ENCODE measurements around the gene SPTBN2.

Gene SPTBN2

DNA sequence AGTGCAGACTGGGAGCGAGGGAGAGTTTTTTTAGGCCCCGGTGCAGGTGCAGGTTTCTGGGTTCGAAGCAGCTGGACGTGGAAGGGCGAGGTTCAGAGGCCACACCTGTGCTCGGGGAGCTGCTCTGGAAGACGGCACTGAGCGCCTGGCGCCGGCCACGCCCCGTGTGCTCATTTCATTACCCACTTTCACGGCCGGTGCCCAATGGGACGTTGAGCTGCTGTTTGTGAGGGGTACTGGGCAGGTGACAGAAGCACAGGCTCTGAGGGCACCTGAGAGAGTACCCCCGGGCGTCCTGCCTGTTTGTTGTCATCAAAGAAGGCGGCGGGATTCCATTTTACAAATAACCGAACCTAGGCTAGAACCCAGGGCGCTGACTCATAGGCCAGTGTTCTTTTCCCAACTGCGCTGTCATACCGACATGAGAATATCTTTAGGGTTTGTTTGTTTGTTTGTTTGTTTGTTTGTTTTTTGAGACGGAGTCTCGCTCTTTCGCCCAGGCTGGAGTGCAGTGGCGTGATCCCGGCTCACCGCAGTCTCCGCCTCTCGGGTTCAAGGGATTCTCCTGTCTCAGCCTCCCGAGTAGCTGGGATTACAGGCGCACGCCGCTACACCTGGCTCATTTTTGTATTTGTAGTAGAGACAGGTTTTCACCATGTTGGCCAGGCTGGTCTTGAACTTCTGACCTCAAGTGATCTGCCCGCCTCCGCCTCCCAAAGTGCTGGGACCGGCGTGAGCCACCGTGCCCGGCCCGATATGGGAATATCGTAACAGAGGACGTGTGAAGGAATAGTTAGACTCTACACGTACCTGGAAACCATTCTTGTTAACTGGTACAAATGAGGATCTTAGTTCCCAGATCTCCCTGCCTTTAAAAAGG is 16.6 kb upstream of the SPTBN2 start:
- TF ChIP-seq SPI1 (IDR thresholded peaks at IDR 0.05; ENCODE audit: low read depth, low read length): no peak
- TF ChIP-seq POU2F2 (IDR thresholded peaks at IDR 0.05; ENCODE audit: low read depth, low read length): no peak
- TF ChIP-seq POLR2A (IDR thresholded peaks at IDR 0.05; ENCODE audit: low read depth, low read length): no peak
- TF ChIP-seq POLR2AphosphoS5 (IDR thresholded peaks at IDR 0.05; ENCODE audit: low read depth, low read length): no peak
- TF ChIP-seq TAF1 (IDR thresholded peaks at IDR 0.05; ENCODE audit: low read depth, low read length): no peak
- DNase-seq (ENCODE audit: insufficient read length, low spot score) (peak; percentile 53), FAIRE-seq (peak; percentile 48)

DNA sequence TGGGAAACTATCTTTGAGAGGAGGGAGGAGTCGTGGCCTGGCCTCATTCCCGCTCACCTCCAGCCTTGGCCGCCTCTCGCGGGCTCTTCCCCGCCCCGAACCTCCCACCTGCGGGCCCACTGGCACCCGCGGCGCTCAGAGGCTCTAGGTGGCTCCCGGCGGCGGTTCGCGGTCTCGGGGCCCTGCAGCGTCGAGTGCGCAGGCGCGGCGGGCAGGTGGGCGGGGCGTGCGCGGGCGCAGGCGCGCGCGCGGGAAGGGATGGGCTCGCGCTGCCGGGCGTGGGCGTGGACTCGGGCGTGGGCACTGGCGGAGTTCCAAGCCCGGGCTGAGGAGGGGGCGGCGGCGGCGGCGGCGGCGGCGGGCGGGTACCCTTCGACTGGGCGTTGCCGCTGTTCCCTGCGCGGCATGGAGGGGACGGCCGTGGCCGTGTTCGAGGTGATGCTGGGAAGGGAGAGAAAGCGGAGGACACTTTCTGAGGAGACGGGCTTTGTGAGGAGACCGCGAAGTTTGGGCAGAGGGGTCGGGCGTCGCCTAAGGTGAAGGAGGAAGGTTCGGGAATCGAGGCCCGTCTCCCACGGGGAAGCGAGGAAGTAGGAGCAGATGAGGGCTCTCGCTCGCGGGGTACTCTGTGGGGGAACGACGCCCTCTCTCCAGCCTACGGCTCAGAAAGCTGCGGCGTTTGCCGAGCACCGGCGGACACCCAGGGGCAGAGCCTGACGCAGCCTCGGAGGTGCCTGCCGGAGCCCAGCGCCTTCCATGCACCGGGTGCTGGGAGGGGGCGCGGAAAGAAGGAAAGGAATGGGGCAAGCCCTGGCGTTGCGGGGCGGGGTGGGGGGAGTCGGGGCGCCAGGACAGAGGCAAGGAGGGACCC is 15.7 kb upstream of the SPTBN2 start:
- DNase-seq (ENCODE audit: insufficient read length, low spot score) (peak; percentile 99), FAIRE-seq (peak; percentile 86)
- 0 out of 2 replicates have a peak, but pooled peaks have one; percentile 30 for TF ChIP-seq POLR2AphosphoS5 (IDR thresholded peaks at IDR 0.05; ENCODE audit: low read depth, low read length)
- no peak for TF ChIP-seq PAX5 (IDR thresholded peaks at IDR 0.05; ENCODE audit: insufficient read depth, low read length, severe bottlenecking)
- TF ChIP-seq SPI1 (IDR thresholded peaks at IDR 0.05; ENCODE audit: low read depth, low read length): no peak
- TF ChIP-seq POLR2A (IDR thresholded peaks at IDR 0.05; ENCODE audit: low read depth, low read length): peak; percentile 40
- 0 out of 2 replicates have a peak, but pooled peaks have one; percentile 30 for TF ChIP-seq POU2F2 (IDR thresholded peaks at IDR 0.05; ENCODE audit: low read depth, low read length)
- no peak for TF ChIP-seq TAF1 (IDR thresholded peaks at IDR 0.05; ENCODE audit: low read depth, low read length)

- TF ChIP-seq TAF1 (IDR thresholded peaks at IDR 0.05; ENCODE audit: low read depth, low read length) (no peak), POLR2AphosphoS5 (IDR thresholded peaks at IDR 0.05; ENCODE audit: low read depth, low read length) (no peak), POU2F2 (IDR thresholded peaks at IDR 0.05; ENCODE audit: low read depth, low read length) (no peak), PAX5 (IDR thresholded peaks at IDR 0.05; ENCODE audit: insufficient read depth, low read length, severe bottlenecking) (no peak), SPI1 (IDR thresholded peaks at IDR 0.05; ENCODE audit: low read depth, low read length) (no peak), POLR2A (IDR thresholded peaks at IDR 0.05; ENCODE audit: low read depth, low read length) (no peak)
- no peak for DNase-seq (ENCODE audit: insufficient read length, low spot score)
- no peak for FAIRE-seq
Observed at GRCh38 chr11:66743271-66743968, 14.4 kb upstream of the SPTBN2 start.

- TF ChIP-seq SPI1 (IDR thresholded peaks at IDR 0.05; ENCODE audit: low read depth, low read length) (no peak), PAX5 (IDR thresholded peaks at IDR 0.05; ENCODE audit: insufficient read depth, low read length, severe bottlenecking) (no peak), POLR2AphosphoS5 (IDR thresholded peaks at IDR 0.05; ENCODE audit: low read depth, low read length) (no peak), TAF1 (IDR thresholded peaks at IDR 0.05; ENCODE audit: low read depth, low read length) (no peak), POU2F2 (IDR thresholded peaks at IDR 0.05; ENCODE audit: low read depth, low read length) (no peak), POLR2A (IDR thresholded peaks at IDR 0.05; ENCODE audit: low read depth, low read length) (no peak)
- DNase-seq (ENCODE audit: insufficient read length, low spot score) (no peak), FAIRE-seq (no peak)
Observed at GRCh38 chr11:66741153-66741552, 12.1 kb upstream of the SPTBN2 start.

DNA sequence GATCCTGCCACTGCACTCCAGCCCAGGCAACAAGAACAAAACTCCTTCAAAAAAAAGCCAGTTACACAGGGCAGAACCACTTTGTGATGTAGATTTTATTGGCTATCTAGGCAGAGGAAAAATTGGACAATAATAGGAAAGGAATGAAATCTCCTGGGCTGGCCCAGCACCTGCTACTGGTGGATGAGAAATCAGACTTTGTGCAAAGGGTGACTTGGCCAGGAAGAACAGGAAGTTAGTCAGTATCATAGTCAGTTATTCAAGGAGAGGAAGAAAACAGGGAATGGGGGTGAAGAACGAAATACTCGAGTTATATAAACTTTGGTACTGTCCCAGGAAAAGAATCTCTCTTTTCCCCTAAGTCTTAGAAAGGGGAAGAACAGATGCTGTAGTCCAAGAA is 11.0 kb upstream of the SPTBN2 start:
- no peak for FAIRE-seq
- no peak for TF ChIP-seq TAF1 (IDR thresholded peaks at IDR 0.05; ENCODE audit: low read depth, low read length)
- TF ChIP-seq POLR2A (IDR thresholded peaks at IDR 0.05; ENCODE audit: low read depth, low read length): no peak
- no peak for TF ChIP-seq POU2F2 (IDR thresholded peaks at IDR 0.05; ENCODE audit: low read depth, low read length)
- no peak for TF ChIP-seq SPI1 (IDR thresholded peaks at IDR 0.05; ENCODE audit: low read depth, low read length)
- TF ChIP-seq POLR2AphosphoS5 (IDR thresholded peaks at IDR 0.05; ENCODE audit: low read depth, low read length): no peak
- no peak for TF ChIP-seq PAX5 (IDR thresholded peaks at IDR 0.05; ENCODE audit: insufficient read depth, low read length, severe bottlenecking)
- no peak for DNase-seq (ENCODE audit: insufficient read length, low spot score)

DNA sequence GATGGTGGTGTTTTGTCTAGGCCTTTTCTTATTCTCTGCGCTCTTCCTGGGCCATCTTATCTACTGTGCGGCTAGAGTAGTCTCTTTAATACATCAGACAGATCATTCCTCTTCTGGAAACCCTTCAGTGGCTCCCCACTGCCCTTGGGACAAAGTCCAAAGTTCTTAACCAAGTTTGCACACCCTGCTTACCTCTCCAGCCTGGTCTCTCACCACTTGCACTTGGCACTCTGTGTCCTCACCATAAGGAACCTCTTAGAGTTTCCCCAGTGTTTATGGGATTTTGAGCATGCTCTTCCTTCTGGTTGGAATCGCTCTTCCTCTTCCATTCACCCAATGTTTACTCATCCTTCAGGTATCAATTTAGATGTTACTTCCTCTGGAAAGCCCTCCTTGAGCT is 5.2 kb upstream of the SPTBN2 start:
- no peak for FAIRE-seq
- DNase-seq (ENCODE audit: insufficient read length, low spot score): no peak
- no peak for TF ChIP-seq POU2F2 (IDR thresholded peaks at IDR 0.05; ENCODE audit: low read depth, low read length)
- no peak for TF ChIP-seq SPI1 (IDR thresholded peaks at IDR 0.05; ENCODE audit: low read depth, low read length)
- TF ChIP-seq POLR2A (IDR thresholded peaks at IDR 0.05; ENCODE audit: low read depth, low read length): no peak
- no peak for TF ChIP-seq PAX5 (IDR thresholded peaks at IDR 0.05; ENCODE audit: insufficient read depth, low read length, severe bottlenecking)
- TF ChIP-seq POLR2AphosphoS5 (IDR thresholded peaks at IDR 0.05; ENCODE audit: low read depth, low read length): no peak
- no peak for TF ChIP-seq TAF1 (IDR thresholded peaks at IDR 0.05; ENCODE audit: low read depth, low read length)

DNA sequence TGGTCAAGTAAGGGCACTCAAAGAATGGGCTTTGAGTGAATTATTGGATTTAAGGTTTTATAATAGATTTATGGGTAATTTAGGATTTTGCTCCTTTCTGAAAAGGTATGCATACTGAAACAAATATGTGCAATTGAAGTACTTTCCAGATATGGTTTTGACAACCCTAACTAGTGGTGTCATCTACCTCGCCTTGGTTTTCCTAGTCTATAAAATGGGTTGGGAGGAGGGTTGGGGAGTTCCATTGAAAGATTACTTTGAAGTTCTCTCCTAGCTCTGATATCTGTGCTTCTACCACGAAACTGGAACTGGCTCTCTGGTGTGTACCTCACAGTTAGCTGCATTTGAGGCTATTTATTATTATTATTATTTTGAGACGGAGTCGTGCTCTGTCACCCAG is 431 bp upstream of the SPTBN2 start:
- FAIRE-seq: no peak
- DNase-seq (ENCODE audit: insufficient read length, low spot score): no peak
- no peak for TF ChIP-seq TAF1 (IDR thresholded peaks at IDR 0.05; ENCODE audit: low read depth, low read length)

- FAIRE-seq: no peak
- TF ChIP-seq POU2F2 (IDR thresholded peaks at IDR 0.05; ENCODE audit: low read depth, low read length) (no peak), SPI1 (IDR thresholded peaks at IDR 0.05; ENCODE audit: low read depth, low read length) (no peak), POLR2AphosphoS5 (IDR thresholded peaks at IDR 0.05; ENCODE audit: low read depth, low read length) (no peak), PAX5 (IDR thresholded peaks at IDR 0.05; ENCODE audit: insufficient read depth, low read length, severe bottlenecking) (no peak), TAF1 (IDR thresholded peaks at IDR 0.05; ENCODE audit: low read depth, low read length) (no peak), POLR2A (IDR thresholded peaks at IDR 0.05; ENCODE audit: low read depth, low read length) (no peak)
- no peak for DNase-seq (ENCODE audit: insufficient read length, low spot score)
Observed at GRCh38 chr11:66728038-66728692, 851 bp downstream of the SPTBN2 start.
